HUES6 (cell line): ENCODE results near the gene TYROBP.
"Not testable (repeated sequence)": the region's sequence is repeated elsewhere in the genome, so short reads cannot be mapped to it uniquely, and the experiment has no call there.

ENCODE experiments used
- H3K27ac ChIP-seq: 2 replicates; pipeline ENCODE4 v1.7.0; 2013; ENCODE audit warnings: low read depth, mild to moderate bottlenecking, low read length, inconsistent platforms
- H3K27me3 ChIP-seq: 2 replicates; pipeline ENCODE4 v1.6.1; 2013; ENCODE audit warnings: low read length; ENCODE audit not compliant: control insufficient read depth, insufficient read depth
- H3K36me3 ChIP-seq: 2 replicates; pipeline ENCODE4 v1.6.1; 2013; ENCODE audit warnings: low read length; ENCODE audit not compliant: control insufficient read depth, insufficient read depth
- H3K4me1 ChIP-seq: 2 replicates; pipeline ENCODE4 v1.6.1; 2013; ENCODE audit warnings: low read length; ENCODE audit not compliant: control insufficient read depth, insufficient read depth
- H3K4me3 ChIP-seq: 2 replicates; pipeline ENCODE4 v1.5.1; 2013; ENCODE audit warnings: low read depth, low read length
- H3K9ac ChIP-seq: one replicate; pipeline ENCODE4 v1.6.1; 2013; ENCODE audit warnings: mild to moderate bottlenecking, low read length
- H3K9me3 ChIP-seq: 2 replicates; pipeline ENCODE4 v1.6.1; 2013; ENCODE audit warnings: low read depth, low read length; ENCODE audit not compliant: control insufficient read depth, insufficient read depth

TYROBP gene

DNA sequence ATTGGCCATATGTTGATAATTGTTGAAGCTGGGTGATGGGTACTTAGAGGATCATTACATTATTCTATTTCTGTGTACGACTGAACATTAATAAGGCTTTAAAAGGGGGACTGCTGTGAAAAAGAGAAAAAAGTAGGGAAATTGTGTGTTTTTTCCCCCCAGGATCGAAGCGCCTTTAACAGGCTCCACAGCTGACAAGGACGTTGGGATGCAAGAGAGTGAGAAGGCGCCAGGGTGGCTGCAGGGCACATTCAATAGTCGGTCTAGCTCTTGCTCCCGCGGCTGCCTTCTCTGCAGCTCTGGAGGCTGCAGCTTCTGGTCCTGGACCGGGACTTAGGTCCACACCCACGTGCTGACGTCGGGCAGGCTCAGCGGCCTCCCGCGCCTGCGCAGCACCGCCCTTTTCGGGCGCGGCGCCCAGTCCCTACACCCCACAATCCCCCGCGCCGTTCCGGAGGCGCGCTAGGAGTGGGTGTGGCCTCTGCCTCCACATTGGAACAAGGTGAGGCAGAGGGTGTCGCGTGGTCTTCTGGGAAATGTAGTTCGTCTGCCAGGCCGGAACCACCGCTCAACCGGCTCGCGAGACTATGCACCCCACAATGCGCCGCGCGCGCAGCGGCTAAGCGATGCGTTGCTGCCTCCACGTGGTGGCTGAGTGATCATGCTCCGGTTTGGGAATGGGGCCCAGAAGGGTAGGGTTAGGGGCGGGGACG lies 23.2 kb upstream of the TYROBP start:
- Histone ChIP-seq H3K36me3 (no peaks in the 10 kb centered on the region), H3K9ac (no peak overlapping the region), H3K4me1 (peaks cover 6% of the 10 kb centered on the region), H3K27me3 (no peaks in the 10 kb centered on the region), H3K9me3 (no peaks in the 10 kb centered on the region), H3K4me3 (peak overlapping the region; percentile 44), H3K27ac (no peak overlapping the region)

DNA sequence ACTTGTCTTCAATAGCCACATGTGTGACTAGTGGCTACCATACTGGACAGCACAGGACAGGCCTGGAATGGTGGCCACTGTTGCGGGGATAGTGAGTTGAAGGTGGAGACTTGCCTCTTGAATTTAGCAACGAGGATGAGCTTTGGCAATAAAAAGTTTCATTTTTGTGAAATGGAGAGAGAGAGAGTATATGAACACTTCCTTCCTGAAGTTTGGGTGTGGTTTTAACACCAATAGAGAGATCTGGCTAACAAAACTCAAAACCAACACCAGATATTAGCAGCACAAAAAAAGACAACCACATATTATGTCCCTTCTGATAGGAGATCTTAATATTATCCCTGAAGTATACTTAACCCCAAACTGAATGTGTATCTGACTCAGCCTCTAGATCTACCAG lies 21.8 kb upstream of the TYROBP start:
- Histone ChIP-seq H3K9me3 (peaks cover 11% of the 10 kb centered on the region), H3K27me3 (no peaks in the 10 kb centered on the region), H3K27ac (no peak overlapping the region), H3K36me3 (no peaks in the 10 kb centered on the region), H3K4me1 (no peaks in the 10 kb centered on the region), H3K9ac (no peak overlapping the region), H3K4me3 (no peak overlapping the region)

DNA sequence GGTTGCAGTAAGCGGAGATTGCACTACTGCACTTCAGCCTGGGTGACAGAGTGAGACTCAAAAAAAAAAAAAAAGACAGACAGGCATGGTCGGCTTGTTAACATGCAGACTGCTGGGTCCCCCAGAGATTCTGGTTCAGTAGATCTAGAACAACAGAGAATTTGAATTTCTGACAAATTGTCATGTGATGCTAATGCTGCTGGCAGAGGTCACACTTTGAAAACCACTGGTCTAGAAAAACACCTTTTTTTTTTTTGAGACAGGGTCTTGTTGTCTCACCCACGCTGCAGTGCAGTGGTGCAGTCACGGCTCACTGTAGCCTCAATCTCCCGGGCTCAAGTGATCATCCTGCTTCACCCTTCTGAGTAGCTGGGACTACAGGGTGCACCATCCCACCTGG lies 20.4 kb upstream of the TYROBP start:
- H3K4me1 ChIP-seq = no peaks in the 10 kb centered on the region; the same call in 1 of the 2 replicates
- H3K9ac ChIP-seq = no peak overlapping the region
- no peak overlapping the region for H3K4me3 ChIP-seq
- H3K27ac ChIP-seq = no peak overlapping the region
- no peaks in the 10 kb centered on the region for H3K27me3 ChIP-seq
- H3K36me3 ChIP-seq = no peaks in the 10 kb centered on the region
- H3K9me3 ChIP-seq = peaks cover 11% of the 10 kb centered on the region

DNA sequence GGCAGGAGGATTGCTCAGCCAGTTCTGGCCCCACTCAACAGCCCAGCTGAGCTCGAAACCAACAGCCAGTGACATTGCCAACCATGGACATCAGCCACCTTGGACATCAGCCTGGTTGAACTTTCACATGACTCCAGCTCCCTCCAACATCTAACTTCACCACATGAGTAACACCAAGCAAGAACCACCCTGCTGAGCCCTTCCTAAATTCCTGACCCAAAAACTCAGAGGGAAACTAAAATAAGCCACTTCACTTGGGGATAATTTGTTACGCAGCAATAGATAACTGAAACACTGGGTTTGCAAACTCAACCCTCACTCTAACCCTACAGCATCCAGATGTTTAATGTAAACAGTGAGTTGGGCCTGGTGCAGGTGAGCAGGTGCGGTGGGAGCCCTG lies 17.4 kb upstream of the TYROBP start:
- no peaks in the 10 kb centered on the region; the same call in 1 of the 2 replicates for H3K4me1 ChIP-seq
- no peak overlapping the region for H3K4me3 ChIP-seq
- peaks cover 11% of the 10 kb centered on the region for H3K9me3 ChIP-seq
- H3K27ac ChIP-seq = no peak overlapping the region
- no peaks in the 10 kb centered on the region for H3K36me3 ChIP-seq
- no peaks in the 10 kb centered on the region for H3K27me3 ChIP-seq
- H3K9ac ChIP-seq = no peak overlapping the region

DNA sequence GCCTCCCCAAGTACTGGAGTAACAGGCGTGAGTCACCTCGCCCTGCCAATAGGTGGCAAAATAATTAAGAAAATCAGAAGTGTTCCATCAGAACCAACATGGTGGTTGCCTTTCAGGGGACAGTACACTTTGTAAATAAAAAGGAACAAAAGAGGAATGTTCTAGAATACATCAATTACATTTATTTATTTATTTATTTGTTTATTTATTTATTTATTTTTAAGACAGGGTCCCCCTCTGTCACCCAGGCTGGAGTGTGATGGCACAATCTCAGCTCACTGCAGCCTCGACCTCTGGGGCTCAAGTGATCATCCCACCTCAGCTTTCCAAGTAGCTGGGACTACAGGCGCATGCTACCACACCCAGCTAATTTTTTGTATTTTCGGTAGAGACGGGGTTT lies 12.9 kb upstream of the TYROBP start:
- Histone ChIP-seq H3K9ac (no peak overlapping the region), H3K27me3 (no peaks in the 10 kb centered on the region), H3K27ac (no peak overlapping the region), H3K9me3 (peaks cover 11% of the 10 kb centered on the region), H3K4me3 (no peak overlapping the region), H3K36me3 (no peaks in the 10 kb centered on the region), H3K4me1 (no peaks in the 10 kb centered on the region; the same call in 1 of the 2 replicates)

DNA sequence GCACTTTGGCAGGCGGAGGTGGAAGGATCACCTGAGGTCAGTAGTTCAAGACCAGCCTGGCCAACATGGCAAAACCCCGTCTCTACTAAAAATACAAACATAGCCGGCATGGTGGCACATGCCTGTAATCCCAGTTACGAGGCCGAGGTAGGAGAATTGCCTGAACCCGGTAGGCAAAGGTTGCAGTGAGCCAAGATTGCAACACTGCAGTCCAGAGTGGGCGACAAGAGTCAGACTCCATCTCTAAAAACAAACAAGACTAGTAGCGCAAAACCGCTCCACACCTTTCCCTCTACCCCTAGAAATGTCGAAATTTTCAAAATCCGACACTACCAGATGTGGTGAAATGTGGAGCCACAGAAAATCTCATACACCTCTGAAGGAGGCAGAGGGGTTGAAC lies 11.2 kb upstream of the TYROBP start:
- H3K4me3 ChIP-seq = no peak overlapping the region
- no peaks in the 10 kb centered on the region for H3K9me3 ChIP-seq
- no peaks in the 10 kb centered on the region for H3K36me3 ChIP-seq
- no peaks in the 10 kb centered on the region; the same call in 1 of the 2 replicates for H3K4me1 ChIP-seq
- H3K9ac ChIP-seq = no peak overlapping the region
- no peak overlapping the region for H3K27ac ChIP-seq
- H3K27me3 ChIP-seq = no peaks in the 10 kb centered on the region

DNA sequence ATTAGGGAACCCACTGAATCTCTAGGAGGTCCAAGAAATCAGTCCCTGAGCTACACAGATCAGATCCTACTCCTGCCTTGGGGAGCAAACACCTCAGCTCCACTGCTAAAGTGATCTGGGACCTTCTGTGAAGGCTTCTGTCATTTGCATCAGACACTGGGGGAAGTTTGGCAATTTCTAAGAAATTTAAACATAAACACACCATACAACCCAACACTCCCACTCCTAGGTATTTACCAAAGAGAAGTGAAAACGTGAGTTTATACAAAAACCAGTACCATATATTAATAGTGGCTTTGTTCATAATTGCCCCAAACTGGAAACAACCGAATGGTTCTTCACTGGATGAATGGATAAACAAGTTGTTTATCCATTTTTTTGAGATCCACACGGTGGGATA lies 7.3 kb upstream of the TYROBP start:
- no peaks in the 10 kb centered on the region for H3K9me3 ChIP-seq
- no peaks in the 10 kb centered on the region for H3K36me3 ChIP-seq
- no peak overlapping the region for H3K9ac ChIP-seq
- H3K4me1 ChIP-seq = no peaks in the 10 kb centered on the region
- no peak overlapping the region for H3K27ac ChIP-seq
- H3K4me3 ChIP-seq = no peak overlapping the region
- H3K27me3 ChIP-seq = no peaks in the 10 kb centered on the region

DNA sequence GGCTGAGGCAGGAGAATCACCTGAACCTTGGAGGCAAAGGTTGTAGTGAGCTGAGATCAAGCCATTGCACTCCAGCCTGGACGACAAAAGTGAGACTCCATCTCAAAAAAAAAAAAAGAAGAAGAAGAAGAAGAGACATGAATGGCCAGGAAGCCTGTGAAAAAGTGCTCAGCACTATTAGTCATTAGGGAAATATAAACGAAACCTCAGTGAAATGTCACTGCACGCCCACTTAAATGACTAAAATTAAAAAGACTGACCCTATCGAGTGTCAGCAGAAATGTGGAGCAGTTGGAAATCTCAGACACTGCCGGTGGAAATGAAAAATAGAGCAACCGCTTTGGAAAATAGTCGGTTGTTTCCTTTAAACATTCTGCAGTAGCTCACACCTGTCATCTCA lies 5.5 kb upstream of the TYROBP start:
- Histone ChIP-seq H3K36me3 (no peaks in the 10 kb centered on the region), H3K9me3 (no peaks in the 10 kb centered on the region), H3K27ac (no peak overlapping the region), H3K27me3 (no peaks in the 10 kb centered on the region), H3K9ac (no peak overlapping the region), H3K4me1 (peaks cover 8% of the 10 kb centered on the region), H3K4me3 (no peak overlapping the region)

DNA sequence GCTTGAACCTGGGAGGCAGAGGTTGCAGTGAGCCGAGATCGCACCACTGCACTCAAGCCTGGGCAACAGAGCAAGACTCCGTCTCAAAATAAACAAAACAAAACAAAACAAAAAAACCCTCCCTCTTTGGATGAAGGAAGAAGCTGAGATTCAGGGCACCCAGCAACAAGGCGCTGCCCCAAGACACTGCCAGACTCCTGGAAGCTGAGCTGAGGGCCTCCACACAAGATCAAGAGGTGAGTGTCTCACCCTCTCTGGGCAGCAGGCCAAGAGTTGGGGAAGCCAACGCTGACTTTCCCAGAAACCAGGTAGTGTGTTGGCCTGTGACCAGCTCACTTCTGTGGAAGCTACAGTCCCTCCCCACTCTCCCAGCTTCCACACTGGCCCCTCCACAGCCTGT lies 3.7 kb upstream of the TYROBP start:
- Histone ChIP-seq H3K4me3 (no peak overlapping the region), H3K9ac (no peak overlapping the region), H3K9me3 (no peaks in the 10 kb centered on the region), H3K27ac (no peak overlapping the region), H3K27me3 (no peaks in the 10 kb centered on the region), H3K4me1 (peaks cover 15% of the 10 kb centered on the region), H3K36me3 (no peaks in the 10 kb centered on the region)

DNA sequence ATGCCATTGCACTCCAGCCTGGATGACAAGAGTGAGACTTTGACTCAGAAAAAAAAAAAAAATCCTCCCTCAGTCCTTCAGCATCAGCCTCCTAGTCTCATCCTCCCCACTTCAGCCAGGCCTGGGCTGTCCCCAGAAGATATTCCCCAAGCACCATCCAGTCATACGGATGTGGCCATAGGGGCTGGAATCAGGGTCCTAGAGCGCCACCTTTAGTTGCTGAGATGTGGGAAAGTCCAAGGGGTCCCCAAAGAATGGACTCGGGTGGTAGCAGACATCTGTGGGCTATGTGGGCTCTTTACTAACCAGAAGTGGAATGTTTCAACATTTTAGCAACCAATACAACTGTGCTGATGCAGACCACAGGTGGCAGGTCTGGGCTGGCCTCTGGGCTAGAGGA lies 3.1 kb upstream of the TYROBP start:
- H3K4me1 ChIP-seq = peaks cover 15% of the 10 kb centered on the region

DNA sequence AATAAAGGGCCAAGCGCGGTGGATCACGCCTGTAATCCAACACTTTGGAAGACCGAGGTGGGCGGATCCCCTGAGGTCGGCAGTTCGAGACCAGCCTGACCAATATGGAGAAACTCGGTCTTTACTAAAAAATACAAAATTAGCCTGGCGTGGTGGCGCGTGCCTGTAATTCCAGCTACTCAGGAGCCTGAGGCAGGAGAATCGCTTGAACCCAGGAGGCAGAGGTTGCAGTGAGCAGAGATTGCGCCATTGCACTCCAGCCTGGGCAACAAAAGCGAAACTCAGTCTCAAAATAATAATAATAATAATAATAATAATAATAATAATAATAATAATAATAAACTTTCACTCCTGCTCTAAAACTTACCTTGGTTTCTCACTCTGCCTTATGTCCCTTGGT lies 2.3 kb upstream of the TYROBP start:
- not testable (repeated sequence) for H3K4me3 ChIP-seq, H3K9ac ChIP-seq, H3K27ac ChIP-seq, H3K27me3 ChIP-seq, H3K9me3 ChIP-seq, H3K36me3 ChIP-seq
- H3K4me1 ChIP-seq = peaks cover 15% of the 10 kb centered on the region

More for the DNA sequence above, 3.1 kb upstream of the TYROBP start:
- H3K27me3 ChIP-seq = no peaks in the 10 kb centered on the region
- H3K27ac ChIP-seq = no peak overlapping the region
- H3K36me3 ChIP-seq = no peaks in the 10 kb centered on the region
- no peak overlapping the region for H3K9ac ChIP-seq
- H3K9me3 ChIP-seq = no peaks in the 10 kb centered on the region
- H3K4me3 ChIP-seq = no peak overlapping the region

DNA sequence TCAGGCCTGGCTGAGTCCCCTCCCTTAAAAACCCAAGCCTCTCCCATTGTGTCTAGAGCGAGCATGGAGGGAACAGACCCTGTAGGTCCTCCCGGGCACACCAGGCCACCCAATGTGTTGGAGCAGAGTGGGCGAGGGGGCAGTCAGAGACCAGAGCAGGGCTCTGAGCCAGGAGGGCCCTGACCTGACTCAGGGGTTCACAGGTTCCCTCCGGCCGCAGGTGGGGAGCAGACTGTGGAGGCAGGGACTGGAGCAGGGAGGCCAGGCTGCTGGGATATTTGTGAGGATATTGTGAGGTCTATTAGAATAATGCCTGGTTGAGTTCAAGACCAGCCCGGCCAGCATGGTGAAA lies 1.6 kb upstream of the TYROBP start:
- no peaks in the 10 kb centered on the region for H3K27me3 ChIP-seq
- peaks cover 15% of the 10 kb centered on the region for H3K4me1 ChIP-seq
- no peak overlapping the region for H3K4me3 ChIP-seq
- no peaks in the 10 kb centered on the region for H3K36me3 ChIP-seq
- H3K9me3 ChIP-seq = no peaks in the 10 kb centered on the region
- H3K9ac ChIP-seq = no peak overlapping the region
- no peak overlapping the region for H3K27ac ChIP-seq
